Smooth muscle cell (in vitro differentiated cells): Measurements from ENCODE around the gene TACR2. TPM values are rescaled to one million over a fixed set of nuclear protein-coding genes. Genes with fewer than 3 reads are reported as not detected.

ENCODE experiments used
- DNase-seq: peaks from one replicate; lab custom pipeline; 2025; ENCODE audit not compliant: unreplicated experiment; lab: John Stamatoyannopoulos, UW
- H2AFZ ChIP-seq: fragments of 200-600 bp; sonication (generic); 2 replicates; pipeline ENCODE4 v1.6.0; 2016; ENCODE audit warnings: antibody characterized with exemption, low read depth, mild to moderate bottlenecking
- H3F3A ChIP-seq: fragments of 200-600 bp; sonication (generic); 2 replicates; pipeline ENCODE4 v1.6.0; 2017; ENCODE audit warnings: antibody characterized with exemption, low read depth
- H3K27ac ChIP-seq: fragments of 200-600 bp; sonication (generic); 2 replicates; pipeline ENCODE4 v1.5.1; 2016; ENCODE audit warnings: low read depth, mild to moderate bottlenecking
- H3K27me3 ChIP-seq: fragments of 200-600 bp; sonication (generic); 2 replicates; pipeline ENCODE4 v1.6.1; 2016; ENCODE audit warnings: low read depth, mild to moderate bottlenecking
- H3K36me3 ChIP-seq: fragments of 200-600 bp; sonication (generic); 2 replicates; pipeline ENCODE4 v1.5.1; 2016; ENCODE audit warnings: low read depth
- H3K4me1 ChIP-seq: fragments of 200-600 bp; sonication (generic); 2 replicates; pipeline ENCODE4 v1.5.1; 2016; ENCODE audit warnings: low read depth
- H3K4me2 ChIP-seq: fragments of 200-600 bp; sonication (generic); 2 replicates; pipeline ENCODE4 v1.6.0; 2016; ENCODE audit warnings: mild to moderate bottlenecking
- H3K4me3 ChIP-seq: fragments of 200-600 bp; sonication (generic); 2 replicates; pipeline ENCODE4 v1.5.1; 2016; ENCODE audit warnings: mild to moderate bottlenecking
- H3K79me2 ChIP-seq: fragments of 200-600 bp; sonication (generic); 2 replicates; pipeline ENCODE4 v1.6.0; 2016; ENCODE audit warnings: low read depth, mild to moderate bottlenecking
- H3K9ac ChIP-seq: fragments of 200-600 bp; sonication (generic); 2 replicates; pipeline ENCODE4 v1.6.0; 2016; ENCODE audit warnings: low read depth
- H3K9me3 ChIP-seq: fragments of 200-600 bp; sonication (generic); replicated peaks from 2 replicates; pipeline ENCODE4 v1.5.1; 2016; ENCODE audit warnings: low read depth
- H4K20me1 ChIP-seq: fragments of 200-600 bp; sonication (generic); 2 replicates; pipeline ENCODE4 v1.6.0; 2016; ENCODE audit warnings: low read depth
- CTCF ChIP-seq: fragments of 200-600 bp; sonication (generic); IDR thresholded peaks from 2 replicates; pipeline ENCODE4 v1.5.1; 2017; ENCODE audit warnings: borderline replicate concordance, mild to moderate bottlenecking, antibody characterized with exemption; ENCODE audit not compliant: insufficient read depth, poor library complexity, severe bottlenecking
- WGBS: methylation state at CpG from one replicate; pipeline ENCODE4 v1.1.7; 2016; ENCODE audit warnings: low lambda C conversion rate; 5-methylcytosine and 5-hydroxymethylcytosine counted together
- polyA plus RNA-seq: library from polyadenylated mRNA; unstranded; fragments of >200 nt; fragmentation: Nextera tagmentation; extraction: Ambion mirVana; gene quantifications from 2 replicates; pipeline ENCODE4 v1.2.1, GENCODE V29; 2016
- total RNA-seq: library from RNA; depleted of rRNA; stranded (reverse); fragments of >200 nt; gene quantifications from 2 replicates; pipeline ENCODE4 v1.2.3, GENCODE V29; 2014

Gene TACR2
- total and polyA plus RNA-seq, 2 experiments from 2014 or later, result 0.13 TPM; not detected in 1

GRCh38 chr10:69387500-69387899 lies 29.2 kb downstream of the TACR2 start:
- H3F3A ChIP-seq, result peaks cover 7% of the 10 kb centered on the region
- no peak for TF ChIP-seq CTCF
- no peak overlapping the region for H2AFZ ChIP-seq
- peaks cover 44% of the 10 kb centered on the region for H4K20me1 ChIP-seq
- H3K27me3 ChIP-seq, result no peaks in the 10 kb centered on the region
- H3K4me1 ChIP-seq, result no peaks in the 10 kb centered on the region
- H3K36me3 ChIP-seq, result peaks cover 9% of the 10 kb centered on the region
- no peak overlapping the region for H3K9ac ChIP-seq
- 82% methylated on average over 3 of the region's 3 CpGs for WGBS
- H3K79me2 ChIP-seq, result no peaks in the 10 kb centered on the region
- no peak overlapping the region for H3K27ac ChIP-seq
- no peak overlapping the region for H3K4me3 ChIP-seq
- no peak for DNase-seq
- no peak overlapping the region for H3K4me2 ChIP-seq
- no peaks in the 10 kb centered on the region for H3K9me3 ChIP-seq

- Histone ChIP-seq H3K79me2 (no peaks in the 10 kb centered on the region), H2AFZ (no peak overlapping the region), H3K27me3 (no peaks in the 10 kb centered on the region), H3K4me3 (no peak overlapping the region), H3K9ac (no peak overlapping the region), H3K9me3 (no peaks in the 10 kb centered on the region), H3K36me3 (peaks cover 9% of the 10 kb centered on the region), H3K4me2 (no peak overlapping the region), H3K4me1 (no peaks in the 10 kb centered on the region), H3F3A (peaks cover 7% of the 10 kb centered on the region), H4K20me1 (peaks cover 62% of the 10 kb centered on the region), H3K27ac (peak overlapping the region; percentile 33)
- 86% methylated on average over 11 of the region's 11 CpGs for WGBS
- no peak for DNase-seq
- no peak for TF ChIP-seq CTCF
Observed at GRCh38 chr10:69385454-69386350, 31.0 kb downstream of the TACR2 start.

GRCh38 chr10:69384320-69384719 lies 32.4 kb downstream of the TACR2 start:
- Histone ChIP-seq H4K20me1 (peaks cover 76% of the 10 kb centered on the region), H2AFZ (no peak overlapping the region), H3K27me3 (no peaks in the 10 kb centered on the region), H3K9ac (no peak overlapping the region), H3K36me3 (peaks cover 15% of the 10 kb centered on the region), H3K4me2 (no peak overlapping the region), H3F3A (peaks cover 7% of the 10 kb centered on the region), H3K4me1 (no peaks in the 10 kb centered on the region), H3K9me3 (no peaks in the 10 kb centered on the region), H3K79me2 (no peaks in the 10 kb centered on the region), H3K4me3 (no peak overlapping the region), H3K27ac (no peak overlapping the region)
- DNase-seq, result no peak
- WGBS, result 94% methylated on average over 10 of the region's 10 CpGs
- TF ChIP-seq CTCF, result no peak
